Upper lobe of left lung (tissue), 4 donors: Measurements from ENCODE around the gene DMD.

Source experiments
- CTCF ChIP-seq, 6 experiments: fragments of 450-650 bp in 4 of 6; fragments of 200-600 bp in 2 of 6; sonication (generic) in 2 of 6; IDR thresholded peaks; one replicate each; pipeline ENCODE4 v1.5.1; 2016 to 2019; ENCODE audit warnings: antibody characterized with exemption in 6 of 6
- POLR2A ChIP-seq, 4 donors: fragments of 450-650 bp; IDR thresholded peaks; one replicate each; pipeline ENCODE4 v1.5.1; 2016 to 2017; ENCODE audit warnings: antibody characterized with exemption in 4 of 4, mild to moderate bottlenecking in 2 of 4
- POLR2AphosphoS5 ChIP-seq, 2 donors: sonication (generic); formaldehyde crosslinking; IDR thresholded peaks; one replicate each; pipeline ENCODE4 v1.5.1; 2017; ENCODE audit warnings: antibody characterized with exemption in 2 of 2

GRCh38 chrX:31340587-31340986, 1870.8 kb downstream of the DMD start:
- TF ChIP-seq CTCF (IDR thresholded peaks at IDR 0.05) (no peak), POLR2A (IDR thresholded peaks at IDR 0.05) (no peak), POLR2AphosphoS5 (IDR thresholded peaks at IDR 0.05) (no peak)
